Activated CD8-positive, alpha-beta memory T cell treated with anti-CD3 and anti-CD28 coated beads for 48 hours (primary cell): ENCODE data around the gene ZFP36L1.
A peak's percentile ranks its signal among the peaks of the same experiment; 100 is the strongest.

Experiments
- DNase-seq, 3 experiments: peaks; one replicate each; pipeline ENCODE4 v3.0.0-alpha.2; 2020; ENCODE audit warnings: low read depth in 2 of 3, low spot score in 2 of 3

ZFP36L1 gene

DNA sequence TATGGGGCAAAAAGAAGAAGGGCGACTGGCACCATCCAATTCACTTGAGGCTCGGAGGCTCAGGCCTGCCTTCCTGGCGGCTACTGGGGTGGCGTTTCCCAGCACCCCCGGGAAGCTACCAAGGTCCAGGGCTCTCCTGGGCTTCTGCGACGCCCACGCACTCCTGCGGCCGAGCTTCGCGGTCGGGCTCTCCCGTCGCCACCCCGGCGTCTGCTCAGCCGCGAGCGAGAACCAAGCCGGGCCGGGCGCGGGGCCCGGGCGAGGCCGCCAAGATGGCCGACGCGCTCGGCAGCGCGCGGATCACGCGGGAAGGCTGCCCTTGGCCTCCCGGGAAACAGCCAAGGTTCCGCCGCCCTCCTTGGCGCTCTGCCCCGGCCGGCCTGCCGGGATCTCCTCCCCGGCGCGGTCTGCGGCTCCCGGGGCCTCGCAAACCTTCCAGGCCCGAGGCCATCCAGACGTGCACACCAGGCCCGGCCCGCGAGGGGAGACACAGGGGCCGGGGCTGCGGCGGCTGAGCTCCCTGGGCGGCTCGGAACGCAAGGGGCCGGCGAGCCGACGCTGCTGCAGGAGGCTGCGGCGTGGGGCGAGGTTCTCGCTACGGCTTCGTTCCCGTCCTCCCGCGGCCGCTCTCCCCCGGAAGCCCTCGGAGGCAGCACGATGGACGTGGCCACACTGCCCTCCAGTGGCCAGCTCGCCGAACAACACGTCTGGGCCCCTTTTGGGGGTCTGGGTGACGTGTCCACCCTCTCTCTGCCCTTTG lies 23.5 kb upstream of the ZFP36L1 start:
- peak; percentile 81 to 97 (median 93) for DNase-seq

DNA sequence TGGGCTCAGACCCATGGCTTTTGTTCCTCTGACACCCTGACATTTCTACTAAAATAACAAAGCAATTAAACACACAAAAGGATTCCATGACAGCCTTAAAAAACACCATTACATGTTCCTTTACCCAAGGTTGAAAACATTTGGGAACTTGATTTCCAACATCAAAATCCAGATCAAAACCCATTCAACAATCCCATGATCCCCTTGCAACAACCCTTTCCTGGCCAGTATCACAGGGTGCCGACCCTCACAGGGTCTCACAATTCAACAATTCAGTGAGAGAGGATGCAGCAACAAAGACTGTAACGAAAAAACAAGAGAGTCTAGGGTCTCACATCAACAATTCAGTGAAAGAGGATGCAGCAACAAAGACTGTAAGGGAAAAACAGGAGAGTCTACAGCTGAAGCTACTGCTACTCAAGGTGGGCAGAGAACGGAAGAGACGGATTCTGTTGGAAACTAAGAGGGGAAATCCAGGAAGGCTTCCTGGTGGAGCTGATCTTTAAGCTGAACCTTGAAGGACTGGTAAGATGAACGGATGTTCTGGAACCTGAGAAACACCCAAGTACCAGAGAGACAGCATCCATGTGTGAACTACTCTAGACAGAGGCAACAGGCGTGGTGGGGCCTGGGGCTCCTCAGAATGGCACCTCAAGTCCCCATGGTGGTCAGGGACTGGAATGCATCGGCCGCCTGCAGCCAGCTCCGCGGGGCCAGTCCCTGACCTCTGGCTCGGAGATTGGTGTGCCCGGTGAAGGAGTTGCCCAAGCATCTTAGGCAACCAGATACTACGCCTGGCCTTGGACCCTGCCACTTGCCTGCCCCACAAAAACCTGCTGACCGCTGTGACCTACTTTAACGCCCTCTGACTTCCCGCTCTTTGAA lies 22.7 kb upstream of the ZFP36L1 start:
- DNase-seq = no peak

DNA sequence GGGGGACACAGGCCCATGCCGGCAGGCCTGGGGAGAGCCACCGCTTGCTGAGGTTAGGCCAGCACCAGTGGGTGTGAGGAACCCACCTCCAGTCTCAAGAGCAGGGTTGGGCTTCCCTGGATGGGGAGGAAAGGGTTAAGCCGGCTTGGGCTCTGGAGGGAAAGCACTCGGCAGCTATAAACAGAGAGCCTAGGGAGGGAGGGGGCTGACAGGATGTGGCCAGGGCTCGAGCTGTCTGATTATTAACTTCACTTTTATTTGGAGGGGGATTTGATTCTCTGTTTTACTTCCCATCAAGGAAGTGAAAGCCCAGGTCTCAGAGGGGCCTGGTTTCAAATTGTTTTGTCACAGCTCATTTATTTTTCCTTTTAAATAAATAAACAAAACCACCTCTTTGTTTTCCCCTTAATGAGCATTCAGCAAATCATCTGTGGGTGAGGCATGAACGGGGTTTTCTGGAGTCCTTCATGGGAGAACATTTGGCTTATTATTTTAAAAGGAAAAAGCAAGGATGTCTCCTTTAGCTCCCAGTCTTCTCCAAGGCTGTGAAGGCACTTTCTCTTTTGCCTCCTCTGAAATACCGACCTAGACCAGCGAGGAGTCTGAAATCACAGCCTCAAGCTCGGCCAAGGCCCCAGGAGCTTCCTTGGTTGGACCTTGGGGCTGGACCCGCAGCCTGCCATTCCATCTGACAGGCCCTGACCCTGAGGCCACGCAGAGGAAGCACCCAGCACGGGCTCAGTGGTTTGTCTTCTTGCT lies 21.9 kb upstream of the ZFP36L1 start:
- DNase-seq = no peak

DNA sequence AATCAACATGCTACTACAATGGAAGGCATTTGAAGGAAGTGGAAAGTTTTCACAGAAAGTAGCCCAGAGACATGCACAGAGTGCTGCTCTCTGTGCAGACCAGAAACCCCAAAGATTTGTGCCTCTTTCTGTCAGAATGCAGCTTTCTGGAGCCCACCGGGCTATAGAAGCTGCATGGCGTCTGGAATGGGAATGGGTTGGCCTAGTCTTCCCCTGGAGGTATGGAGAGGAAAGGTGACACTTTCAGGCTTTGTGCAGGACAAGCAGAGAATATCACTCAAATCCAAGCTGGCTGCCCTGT lies 21.3 kb upstream of the ZFP36L1 start:
- no peak for DNase-seq

DNA sequence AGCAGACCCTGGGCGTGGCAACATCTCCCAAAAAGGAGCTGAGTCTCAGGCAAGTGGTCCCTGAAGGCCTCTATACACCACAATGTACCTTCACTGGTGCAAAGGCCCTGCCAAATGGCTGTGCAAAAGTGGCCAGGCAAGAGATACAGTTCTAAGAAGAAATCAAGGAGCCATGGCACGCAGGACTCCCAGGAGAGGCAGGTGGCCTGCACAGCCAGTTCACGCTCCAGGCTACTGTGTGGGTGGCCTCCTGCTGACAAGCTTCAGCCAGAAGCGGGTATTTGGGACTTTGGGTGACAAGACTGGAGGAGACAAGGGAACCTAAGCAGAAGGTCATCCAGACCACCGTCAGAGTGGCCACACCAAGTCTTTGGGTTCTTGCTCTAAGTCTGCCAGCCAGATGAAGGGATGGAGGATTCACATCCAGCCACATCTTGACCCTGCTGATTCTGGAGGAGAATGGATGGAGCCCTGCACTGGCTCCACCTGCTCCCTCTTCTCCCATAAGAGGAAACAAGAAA lies 20.5 kb upstream of the ZFP36L1 start:
- DNase-seq = no peak

DNA sequence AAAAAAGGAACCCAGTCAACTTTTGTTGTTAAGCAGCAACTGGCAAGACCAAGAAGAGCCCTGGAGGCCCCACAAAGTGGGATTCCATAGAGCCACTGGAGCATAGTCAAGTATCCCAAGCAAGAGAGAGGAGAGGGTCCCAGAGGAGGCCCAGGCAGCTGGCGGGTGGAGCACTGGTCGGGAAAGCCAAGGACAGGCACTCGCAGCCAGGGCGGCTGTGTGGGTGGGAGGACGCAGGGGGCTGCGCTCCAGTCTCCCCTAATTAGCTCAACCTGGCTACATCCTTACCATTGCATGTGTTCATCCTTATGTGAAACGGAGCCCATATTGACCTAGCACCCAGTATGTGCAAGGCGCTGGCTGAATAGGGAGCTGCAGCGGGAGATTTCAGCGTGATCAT lies 18.3 kb upstream of the ZFP36L1 start:
- no peak for DNase-seq

DNA sequence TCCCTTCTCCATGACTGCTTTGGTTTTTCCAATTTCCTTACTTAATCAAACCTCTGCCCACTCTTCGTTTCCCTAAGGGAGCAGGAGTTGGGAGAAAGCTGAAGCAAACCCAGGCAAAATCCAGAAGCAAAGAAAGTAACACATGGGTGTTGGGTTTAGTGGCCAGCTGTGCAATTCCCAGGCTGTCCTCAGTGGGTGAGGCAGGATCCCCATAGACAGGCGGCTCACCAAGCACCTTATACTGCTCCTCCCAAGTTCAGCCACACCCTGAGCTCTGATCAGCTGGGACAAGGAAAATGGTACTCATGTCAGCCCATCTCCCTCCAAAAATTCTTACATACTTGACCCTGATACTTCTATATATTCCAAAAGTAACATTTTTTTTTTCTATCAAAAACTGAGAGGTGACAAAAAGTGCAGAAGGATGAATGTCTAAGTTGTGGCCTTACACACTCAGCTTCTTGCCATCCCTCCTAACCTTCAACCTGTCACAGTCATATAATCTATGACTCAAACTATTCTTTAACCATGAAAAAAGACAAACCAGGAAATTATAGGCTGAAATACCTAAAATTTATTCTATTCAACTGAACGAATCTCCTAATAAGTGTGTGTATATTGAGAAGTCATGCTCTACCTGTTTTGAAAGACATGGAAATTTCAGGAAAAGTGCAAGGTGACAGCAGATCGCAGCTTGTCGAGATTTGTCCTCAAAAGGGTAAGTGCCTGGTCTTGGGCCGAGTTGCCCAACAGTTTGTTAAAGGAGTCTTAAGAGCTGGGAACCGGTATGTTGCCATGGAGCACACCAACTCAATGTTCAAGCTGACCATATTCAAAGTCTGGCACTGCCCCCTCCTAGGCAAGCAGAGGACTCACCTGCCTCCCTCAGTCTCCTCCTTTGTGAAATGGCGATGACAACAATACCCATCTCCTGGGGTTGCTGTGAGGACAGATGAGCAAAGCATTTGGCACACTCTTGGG lies 17.6 kb upstream of the ZFP36L1 start:
- no peak for DNase-seq

DNA sequence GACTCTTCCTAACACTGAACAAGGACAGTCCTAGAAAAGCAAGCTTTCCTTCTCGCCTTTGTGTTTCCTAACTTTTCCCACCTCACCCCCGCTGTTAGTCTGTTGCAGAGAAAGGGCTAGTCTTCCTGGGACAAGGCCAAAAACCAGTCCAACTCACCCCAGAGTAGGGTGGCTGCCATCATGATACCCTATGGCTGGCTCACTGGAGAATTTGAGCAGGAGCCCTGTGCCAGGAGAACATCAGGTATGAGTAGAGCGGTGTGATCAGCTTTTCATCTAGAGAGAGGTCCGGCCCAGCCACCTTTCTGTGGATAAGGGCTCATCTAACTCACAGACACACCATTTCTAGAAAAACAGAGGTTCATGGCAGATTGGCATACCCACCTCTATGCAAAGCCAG lies 16.7 kb upstream of the ZFP36L1 start:
- DNase-seq = no peak

DNA sequence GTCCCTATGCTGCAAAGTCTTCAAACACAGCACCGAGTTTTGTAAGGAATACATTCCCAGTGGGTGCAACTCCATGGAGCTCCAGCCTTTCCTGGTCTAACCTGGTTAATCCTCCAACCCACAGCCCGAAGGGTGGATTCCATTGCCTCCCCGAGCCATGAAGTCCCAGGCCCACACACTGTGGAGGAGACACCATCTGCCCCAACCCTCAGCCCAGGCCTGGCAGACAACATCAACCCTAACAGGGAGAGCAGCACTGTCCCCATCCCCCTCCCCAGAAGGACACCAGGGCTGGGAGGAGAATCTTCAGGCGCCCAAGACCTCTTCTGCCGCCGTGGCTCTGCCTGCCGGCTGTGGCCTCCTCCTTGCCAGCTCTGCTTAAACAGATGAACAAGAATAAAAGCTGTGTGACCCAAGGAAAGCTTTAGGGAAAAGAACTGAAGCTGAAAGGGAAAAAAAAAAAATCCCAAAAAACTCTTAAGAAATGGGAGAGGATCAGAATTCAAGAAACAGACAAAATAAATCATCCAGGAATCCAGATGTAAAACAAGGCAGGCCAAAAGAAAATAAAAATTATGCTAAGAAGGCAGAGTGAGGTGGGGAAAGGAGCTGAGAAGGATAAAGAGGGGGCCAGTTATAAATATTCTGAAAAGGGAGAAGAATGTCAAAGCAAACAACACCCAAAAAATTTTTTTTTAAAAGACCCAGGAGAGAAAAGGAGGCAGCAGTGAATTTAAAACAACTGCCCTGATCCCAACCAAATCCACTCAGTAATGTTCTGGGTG lies 16.0 kb upstream of the ZFP36L1 start:
- DNase-seq = no peak

DNA sequence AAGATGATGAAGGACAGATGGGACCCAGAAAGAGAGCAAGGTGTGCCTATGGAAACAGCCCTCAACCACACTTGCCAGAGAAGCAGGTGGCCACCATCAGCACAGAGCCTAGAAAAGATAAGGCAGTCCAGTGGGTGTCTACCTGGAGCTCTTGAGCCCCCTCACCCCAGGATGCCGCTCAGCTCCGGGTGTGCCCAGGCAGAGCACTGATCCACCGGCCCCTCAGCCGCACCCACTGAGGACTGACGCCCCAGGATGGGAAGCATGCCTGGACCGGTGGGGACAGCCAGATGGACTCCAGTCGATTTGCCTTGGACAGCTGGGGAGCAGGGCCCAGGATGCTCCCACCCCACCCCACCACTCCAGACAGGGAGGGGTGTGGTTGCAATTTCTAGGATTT lies 15.1 kb upstream of the ZFP36L1 start:
- DNase-seq = no peak

DNA sequence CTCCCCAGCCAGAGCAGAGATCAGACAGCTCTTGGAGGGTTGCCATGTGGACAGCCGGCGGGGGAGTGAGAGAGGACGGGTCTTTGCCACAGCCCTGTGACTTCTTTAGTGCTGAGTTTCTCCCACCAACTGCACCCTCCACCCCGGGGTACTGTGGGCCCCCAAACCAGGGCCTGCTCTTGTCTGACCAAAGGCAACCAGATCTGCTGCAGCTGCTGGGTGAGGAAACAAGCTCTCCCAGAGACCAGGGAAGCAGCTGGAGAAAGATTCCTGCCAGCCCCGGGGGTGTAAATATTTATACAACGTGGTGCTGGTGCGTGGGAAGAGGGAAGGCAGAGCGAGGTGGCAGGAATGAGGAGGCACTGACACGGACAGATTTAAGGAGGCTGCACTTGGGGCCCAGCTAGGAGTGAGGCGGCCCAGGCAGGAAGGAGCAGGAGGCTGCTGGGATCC lies 14.3 kb upstream of the ZFP36L1 start:
- no peak for DNase-seq

DNA sequence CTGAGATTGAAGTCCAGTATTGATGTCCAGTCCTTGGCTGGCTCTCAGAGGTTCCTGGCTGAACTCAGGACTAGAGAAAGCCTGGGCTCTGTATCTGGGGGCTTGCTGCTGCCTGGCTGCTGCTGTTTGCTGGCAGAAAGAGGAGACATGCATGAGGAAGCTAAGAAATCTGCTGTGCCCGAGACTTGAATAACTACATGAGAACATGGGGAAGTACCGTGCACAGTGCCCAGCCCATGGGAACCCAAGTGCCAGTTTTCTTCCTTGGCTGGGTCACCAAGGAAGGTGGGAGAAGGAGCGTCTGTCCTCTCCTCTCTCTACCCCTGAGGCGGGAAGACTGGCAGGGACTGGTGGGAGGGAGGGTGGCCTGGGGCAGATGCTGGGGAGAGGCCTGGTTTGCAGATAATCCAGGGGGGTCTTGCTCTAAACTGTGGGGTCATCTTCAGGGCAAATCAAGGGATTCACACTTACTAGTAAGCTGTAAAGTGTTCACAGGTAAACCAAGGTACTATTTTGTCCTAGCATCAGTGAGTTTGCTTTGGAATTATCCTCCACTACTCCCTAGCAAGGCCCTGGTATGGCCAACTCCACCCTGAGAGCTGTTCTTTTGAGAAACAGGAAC lies 13.8 kb upstream of the ZFP36L1 start:
- no peak for DNase-seq

DNA sequence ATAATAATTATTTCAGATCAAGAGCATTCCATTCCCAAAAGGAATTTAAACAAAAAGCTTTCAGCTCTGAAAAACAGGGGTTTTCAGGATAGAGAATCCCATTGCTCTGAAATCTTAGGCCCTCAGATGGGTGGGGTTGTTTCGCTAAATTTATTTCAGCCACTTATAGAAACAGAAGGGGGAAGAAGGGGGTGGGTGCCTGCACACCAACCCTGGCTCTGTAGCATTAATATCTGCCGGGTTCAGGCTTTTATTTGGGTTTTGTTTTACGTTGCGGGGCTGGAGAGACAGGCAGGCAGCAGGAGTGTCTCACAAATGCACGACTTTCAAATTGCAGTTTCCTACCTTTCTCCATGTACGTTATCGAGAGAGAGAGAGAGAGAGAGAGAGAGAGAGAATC lies 12.5 kb upstream of the ZFP36L1 start:
- DNase-seq = no peak

DNA sequence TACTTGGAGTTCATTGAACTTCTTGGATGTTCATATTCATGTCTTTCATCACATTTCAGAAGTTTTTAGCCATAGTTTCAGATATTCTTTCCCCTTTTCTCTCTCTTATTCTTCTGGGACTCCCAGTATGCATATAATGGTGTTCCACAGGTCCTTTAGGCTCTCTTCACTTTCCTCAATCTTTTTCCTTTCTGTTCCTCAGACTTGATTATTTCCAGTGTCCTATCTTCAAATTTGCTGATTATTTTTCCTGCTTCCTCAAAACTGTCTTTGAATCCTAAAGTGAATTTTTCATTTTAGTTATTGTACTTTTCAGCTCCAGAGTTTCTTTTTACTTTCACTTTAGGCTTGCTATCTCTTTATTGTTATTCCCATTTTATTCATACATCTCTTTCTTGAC lies 8.8 kb upstream of the ZFP36L1 start:
- no peak for DNase-seq

DNA sequence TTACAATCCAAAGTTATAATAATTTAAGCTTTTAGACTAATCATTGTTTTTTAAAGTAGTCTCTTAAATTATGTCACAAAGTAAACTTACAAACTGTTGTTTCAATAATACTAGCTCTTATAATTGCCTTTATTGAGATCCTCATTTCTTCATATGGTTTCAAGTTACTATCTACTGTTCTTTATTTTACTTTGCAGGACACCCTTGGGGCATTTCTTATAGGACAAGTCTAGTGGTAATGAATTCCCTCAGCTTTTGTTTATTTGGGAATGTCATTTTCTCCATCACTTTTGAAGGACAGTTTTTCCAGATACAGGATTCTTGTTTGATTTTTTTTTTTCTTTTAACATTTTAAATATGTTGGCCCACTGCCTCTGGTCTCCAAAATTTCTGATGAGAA lies 8.1 kb upstream of the ZFP36L1 start:
- no peak for DNase-seq

DNA sequence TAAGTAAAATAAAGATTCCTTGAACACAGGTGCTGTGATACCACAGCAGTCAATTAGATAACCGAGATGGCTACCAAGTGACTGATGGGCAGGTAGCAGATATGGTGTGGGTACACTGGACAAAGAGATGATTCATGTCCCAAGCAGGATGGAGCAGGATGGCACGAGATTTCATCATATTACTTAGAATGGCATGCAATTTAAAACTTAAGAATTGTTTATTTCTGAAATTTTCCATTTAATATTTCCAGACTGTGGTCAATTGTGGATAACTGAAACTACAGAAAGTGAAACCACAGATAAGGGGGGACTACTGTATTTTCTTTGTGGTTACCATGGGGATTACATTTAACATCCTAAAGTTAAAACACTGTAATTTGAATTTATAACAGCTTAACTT lies 7.5 kb upstream of the ZFP36L1 start:
- DNase-seq = no peak

DNA sequence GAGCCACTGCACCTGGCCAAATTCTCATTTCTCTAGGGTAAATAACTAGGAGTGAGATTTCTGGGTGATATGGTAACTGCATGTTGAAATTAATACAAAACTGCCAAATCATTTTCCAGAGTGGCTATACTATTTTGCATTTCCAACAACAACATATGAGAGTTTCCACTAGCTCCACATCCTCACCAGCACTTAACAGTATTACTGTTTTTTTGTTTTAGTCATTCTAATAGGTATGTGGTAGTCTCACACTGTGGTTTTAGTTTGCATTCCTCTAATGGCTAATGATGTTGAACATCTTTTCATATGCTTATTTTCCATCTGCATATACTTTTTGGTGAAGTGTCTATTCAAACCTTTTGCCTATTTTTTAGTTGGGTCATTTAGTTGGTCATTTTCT lies 5.8 kb upstream of the ZFP36L1 start:
- DNase-seq = no peak

DNA sequence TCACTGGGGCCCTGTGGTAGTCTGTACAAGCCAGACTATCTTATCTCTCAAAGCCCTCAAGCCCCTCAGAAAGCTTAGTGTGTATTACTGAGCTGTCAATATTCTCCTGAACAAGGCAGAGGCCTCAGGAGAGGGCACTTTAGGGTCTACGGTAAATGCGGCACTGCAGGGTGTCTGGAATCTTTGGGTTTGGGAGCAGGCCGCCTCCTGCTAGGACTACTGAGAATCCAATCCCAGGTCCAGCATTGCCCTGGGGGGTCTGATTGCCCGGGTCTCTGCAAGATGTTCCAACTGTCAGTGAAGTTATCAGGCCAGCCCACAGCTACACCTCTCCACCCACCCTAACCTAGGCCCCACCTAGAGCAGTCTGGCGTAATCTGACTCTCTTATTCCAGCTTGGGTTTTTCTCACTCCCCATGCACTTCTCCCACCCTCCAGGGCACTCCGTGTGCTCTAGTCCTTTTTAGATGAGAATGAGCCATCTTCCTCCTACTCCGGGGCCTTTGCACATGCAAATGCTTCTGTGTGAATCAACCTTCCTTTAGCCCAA lies 4.3 kb upstream of the ZFP36L1 start:
- DNase-seq = no peak
